ENCODE data around the gene FAM184A.

GRCh38 chr6:119083007-119083406 is 4.5 kb upstream of the FAM184A start:
- TF ChIP-seq ZNF24 (IDR thresholded peaks at IDR 0.05): no peak
- no peak for TF ChIP-seq ZNF510 (CRISPR knock-in tag; IDR thresholded peaks at IDR 0.05; ENCODE audit: low read depth)
- TF ChIP-seq MED8 (CRISPR knock-in tag; IDR thresholded peaks at IDR 0.05; ENCODE audit: insufficient replicate concordance): no peak
- TF ChIP-seq POLR2AphosphoS5 (IDR thresholded peaks at IDR 0.05; ENCODE audit: low read depth, low read length): no peak
- TF ChIP-seq, protein P1, sequence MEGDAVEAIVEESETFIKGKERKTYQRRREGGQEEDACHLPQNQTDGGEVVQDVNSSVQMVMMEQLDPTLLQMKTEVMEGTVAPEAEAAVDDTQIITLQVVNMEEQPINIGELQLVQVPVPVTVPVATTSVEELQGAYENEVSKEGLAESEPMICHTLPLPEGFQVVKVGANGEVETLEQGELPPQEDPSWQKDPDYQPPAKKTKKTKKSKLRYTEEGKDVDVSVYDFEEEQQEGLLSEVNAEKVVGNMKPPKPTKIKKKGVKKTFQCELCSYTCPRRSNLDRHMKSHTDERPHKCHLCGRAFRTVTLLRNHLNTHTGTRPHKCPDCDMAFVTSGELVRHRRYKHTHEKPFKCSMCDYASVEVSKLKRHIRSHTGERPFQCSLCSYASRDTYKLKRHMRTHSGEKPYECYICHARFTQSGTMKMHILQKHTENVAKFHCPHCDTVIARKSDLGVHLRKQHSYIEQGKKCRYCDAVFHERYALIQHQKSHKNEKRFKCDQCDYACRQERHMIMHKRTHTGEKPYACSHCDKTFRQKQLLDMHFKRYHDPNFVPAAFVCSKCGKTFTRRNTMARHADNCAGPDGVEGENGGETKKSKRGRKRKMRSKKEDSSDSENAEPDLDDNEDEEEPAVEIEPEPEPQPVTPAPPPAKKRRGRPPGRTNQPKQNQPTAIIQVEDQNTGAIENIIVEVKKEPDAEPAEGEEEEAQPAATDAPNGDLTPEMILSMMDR (CRISPR knock-in tag; IDR thresholded peaks at IDR 0.05): no peak
- TF ChIP-seq POLR2A (IDR thresholded peaks at IDR 0.05; ENCODE audit: insufficient read depth in 1 of 2, low read depth in 2 of 2, low read length in 2 of 2): no peak
- no peak for TF ChIP-seq ARNT (IDR thresholded peaks at IDR 0.05)
